Activated naive CD4-positive, alpha-beta T cell (primary cell): ENCODE measurements around the gene MMP17.
"Not testable (repeated sequence)": the region's sequence is repeated elsewhere in the genome, so short reads cannot be mapped to it uniquely, and the experiment has no call there.

Experiments used
- DNase-seq, 4 experiments: peaks; one replicate each; lab custom pipeline; 2025; lab: John Stamatoyannopoulos, UW

MMP17 gene

GRCh38 chr12:131865180-131865875, 37.1 kb downstream of the MMP17 start:
- DNase-seq, result no peak

DNA sequence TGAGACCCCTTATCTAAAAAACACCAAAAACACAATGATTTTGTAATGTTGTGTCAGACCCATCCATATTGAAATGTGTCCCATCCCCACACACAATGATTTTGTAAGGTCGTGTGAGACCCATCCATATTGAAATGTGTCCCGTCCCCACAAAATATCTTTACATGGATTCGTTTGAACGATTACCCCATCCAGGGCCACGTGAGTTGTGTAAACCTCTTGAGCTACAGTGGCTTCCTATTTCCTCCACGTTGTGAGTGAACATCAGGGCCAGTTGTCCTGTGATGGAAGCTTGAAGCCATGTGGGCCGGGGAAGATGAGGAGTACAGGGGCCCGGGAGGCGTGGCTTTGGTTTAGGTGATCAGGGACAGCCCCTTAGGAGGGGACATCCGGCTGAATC, 39.3 kb downstream of the MMP17 start:
- DNase-seq, result no peak

- no peak for DNase-seq
These were observed 39.9 kb downstream of the MMP17 start for GRCh38 chr12:131867891-131868675.

- no peak for DNase-seq
These were observed 41.8 kb downstream of the MMP17 start for GRCh38 chr12:131869871-131870418.

DNA sequence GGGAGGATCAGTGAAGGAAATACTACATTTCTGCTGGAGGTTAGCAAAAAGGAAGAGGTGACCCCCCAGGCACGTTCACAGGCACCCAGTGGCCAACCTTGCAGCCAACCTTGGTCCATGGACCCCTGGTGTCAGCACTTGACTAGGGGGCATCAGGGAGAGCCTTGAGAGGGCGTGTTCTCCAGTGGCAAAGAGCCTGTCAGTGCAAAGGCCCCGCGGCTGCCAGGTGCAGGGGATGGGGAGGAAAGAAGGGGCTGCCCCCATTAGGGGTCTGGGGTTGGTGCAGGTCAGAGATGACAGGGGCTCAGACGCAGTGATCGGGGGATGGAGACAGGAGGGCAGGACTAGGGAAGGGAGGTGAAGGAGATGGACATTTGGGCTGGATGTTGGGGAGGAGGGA, 43.5 kb downstream of the MMP17 start:
- DNase-seq, result no peak

- DNase-seq, result no peak
These were observed 44.2 kb downstream of the MMP17 start for GRCh38 chr12:131872154-131873051.

DNA sequence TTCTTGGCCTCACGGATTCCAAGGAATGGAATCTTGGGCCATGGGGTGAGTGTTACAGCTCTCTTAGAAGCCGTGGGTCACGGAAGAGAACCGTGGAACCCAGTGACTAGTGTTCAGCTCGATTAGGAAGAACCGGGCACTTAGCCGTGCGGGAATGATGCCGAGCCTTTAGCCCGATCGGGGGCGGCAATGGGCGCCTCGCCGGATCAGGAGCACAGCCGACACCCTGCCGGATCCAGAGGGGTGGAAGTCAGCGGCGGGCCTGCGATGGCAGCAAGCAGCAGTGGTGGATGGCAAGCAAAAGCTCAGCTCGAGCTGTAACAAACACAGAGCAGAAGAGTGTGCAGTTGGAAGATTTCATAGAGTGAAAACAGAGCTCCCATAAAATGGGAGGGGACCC, 45.1 kb downstream of the MMP17 start:
- no peak for DNase-seq

DNA sequence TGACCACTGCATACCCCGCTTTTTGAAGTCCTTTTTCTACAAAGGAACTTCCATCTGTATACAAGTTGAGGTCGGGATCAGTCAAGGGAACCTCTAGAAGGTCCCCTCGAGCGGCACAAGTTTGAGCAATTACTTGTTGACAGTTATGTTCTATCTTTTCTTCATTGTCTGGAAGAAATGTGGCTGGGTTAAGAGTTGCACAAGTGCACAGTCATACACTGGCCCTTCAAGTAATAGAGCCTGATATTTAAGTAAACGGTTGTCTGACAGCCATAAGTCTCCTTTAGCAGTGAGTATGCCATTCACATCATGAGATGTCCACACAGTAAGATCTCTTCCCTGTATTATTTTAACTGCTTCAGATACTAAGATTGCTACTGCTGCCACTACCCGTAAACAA, 46.8 kb downstream of the MMP17 start:
- DNase-seq, result not testable (repeated sequence)

DNA sequence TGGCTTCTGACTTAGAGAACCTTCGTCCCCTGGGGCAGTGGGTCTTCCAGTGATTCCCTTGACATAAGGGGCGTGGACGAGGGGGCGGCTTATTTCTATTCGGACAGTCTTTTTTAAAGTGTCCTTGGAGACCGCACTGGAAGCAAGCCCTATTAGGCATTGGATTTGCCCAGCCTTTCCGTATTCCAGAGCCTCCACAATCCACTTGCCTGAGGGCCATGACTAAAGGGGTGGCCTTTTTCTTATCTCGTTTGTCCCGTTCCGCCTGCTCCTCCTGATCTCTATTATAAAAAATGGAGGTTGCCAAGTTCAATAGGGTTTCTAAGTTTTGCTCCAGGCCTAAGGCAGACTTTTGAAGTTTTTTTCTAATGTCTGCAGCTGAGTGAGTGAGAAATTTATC, 49.0 kb downstream of the MMP17 start:
- DNase-seq, result not testable (repeated sequence)

GRCh38 chr12:131878436-131878835, 50.2 kb downstream of the MMP17 start:
- not testable (repeated sequence) for DNase-seq

GRCh38 chr12:131882804-131883520, 54.8 kb downstream of the MMP17 start:
- DNase-seq, result no peak

- no peak for DNase-seq
These were observed 55.3 kb downstream of the MMP17 start for GRCh38 chr12:131883521-131883900.

DNA sequence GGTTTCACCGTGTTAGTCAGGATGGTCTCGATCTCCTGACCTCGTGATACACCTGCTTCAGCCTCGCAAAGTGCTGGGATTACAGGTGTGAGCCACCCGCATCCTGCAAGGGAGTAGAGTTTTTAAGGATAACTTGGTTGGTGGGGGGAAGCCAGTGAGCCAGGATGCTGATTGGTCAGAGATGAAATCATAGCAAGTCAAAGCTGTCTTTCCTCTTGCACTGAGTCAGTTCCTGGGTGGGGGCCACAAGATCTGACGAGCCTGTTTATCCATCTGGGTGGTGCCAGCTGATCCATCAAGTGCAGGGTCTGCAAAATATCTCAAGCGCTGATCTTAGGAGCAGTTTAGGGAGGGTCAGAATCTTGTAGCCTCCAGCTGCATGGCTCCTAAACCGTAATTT, 56.9 kb downstream of the MMP17 start:
- not testable (repeated sequence) for DNase-seq

GRCh38 chr12:131885543-131886057, 57.4 kb downstream of the MMP17 start:
- DNase-seq, result no peak

GRCh38 chr12:131891722-131892121, 63.5 kb downstream of the MMP17 start:
- not testable (repeated sequence) for DNase-seq

- DNase-seq, result no peak
These were observed 64.8 kb downstream of the MMP17 start for GRCh38 chr12:131892711-131893604.

GRCh38 chr12:131893605-131894312, 65.6 kb downstream of the MMP17 start:
- DNase-seq, result no peak

DNA sequence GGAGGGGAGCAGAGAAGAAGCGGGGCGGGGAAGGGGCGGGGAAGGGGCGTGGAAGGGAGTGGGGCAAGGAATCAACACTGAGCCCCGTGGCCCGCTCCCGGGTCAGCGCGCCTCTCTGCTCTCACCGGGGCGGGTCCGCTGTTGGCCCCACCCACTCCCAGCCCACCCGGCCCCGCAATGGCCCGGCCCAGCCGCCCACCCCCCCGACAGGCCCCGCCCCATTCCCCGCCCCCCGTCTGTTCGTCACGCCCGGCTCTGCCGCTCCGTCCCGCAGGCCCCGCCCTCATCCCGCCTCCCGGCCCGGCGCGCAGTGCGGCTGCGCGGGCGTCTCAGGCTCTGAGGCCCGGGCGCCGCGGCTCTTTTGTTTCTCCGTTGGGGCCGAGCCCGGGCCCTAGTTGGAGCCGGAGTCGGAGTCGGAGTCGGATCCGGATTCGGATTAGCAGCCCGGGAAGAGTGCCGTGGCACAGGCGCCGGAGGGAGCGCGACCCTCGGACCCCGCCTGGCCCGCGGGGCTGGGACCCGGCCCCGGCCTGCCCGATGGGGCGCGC, 66.2 kb downstream of the MMP17 start, which contains the start of gene ULK1:
Gene ULK1 (plus strand): TSS at position 310 of the 548 bp plus-strand sequence. CDS start 380 bp downstream, outside the sequence.
- peak; percentile 60 to 95 (median 82) for DNase-seq
